Measurements from ENCODE around the gene GATA6.

GATA6 gene

DNA sequence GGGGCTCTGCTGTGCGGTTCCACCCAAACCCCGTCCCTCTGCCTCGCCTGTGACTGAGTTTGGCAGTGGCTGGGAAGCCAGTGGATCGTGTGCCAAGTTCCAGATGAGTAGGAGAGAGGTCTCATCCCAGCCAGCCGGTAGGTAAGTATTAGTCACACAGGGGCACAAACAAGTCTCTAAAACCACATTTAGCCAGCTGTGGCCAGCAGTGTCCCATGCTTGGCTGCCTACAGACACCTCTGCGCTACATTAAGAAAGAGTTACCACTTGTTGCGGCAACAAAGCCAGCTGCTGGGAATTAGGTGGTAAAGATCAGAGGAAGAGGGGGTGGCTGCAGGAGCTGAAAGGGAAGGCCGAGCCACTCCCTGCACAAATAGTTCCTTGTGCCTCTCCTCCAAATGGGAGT is 81.2 kb downstream of the GATA6 start:
- Mint-ChIP-seq H3K9me3 (no peaks in the 10 kb centered on the region), H3K27ac (no peak overlapping the region), H3K4me1 (ENCODE audit: low read depth) (no peaks in the 10 kb centered on the region), H3K36me3 (ENCODE audit: low read depth) (no peaks in the 10 kb centered on the region), H3K4me3 (no peak overlapping the region), H3K27me3 (ENCODE audit: low read depth) (peaks cover 4% of the 10 kb centered on the region)
